K562 (cell line): ENCODE results near the gene RSPRY1. TPM values are rescaled to one million over a fixed set of nuclear protein-coding genes. Genes with fewer than 3 reads are reported as not detected.
A peak's percentile ranks its signal among the peaks of the same experiment; 100 is the strongest.

Source experiments
- CHD4 ChIP-seq: fragments of 200-600 bp; sonication (generic); IDR thresholded peaks from 3 replicates; pipeline ENCODE4 v1.6.1; 2012; ENCODE audit warnings: low read depth, mild to moderate bottlenecking, mixed read lengths, low read length, inconsistent platforms; ENCODE audit not compliant: insufficient read depth, insufficient replicate concordance, poor library complexity, severe bottlenecking
- CREB3L1 ChIP-seq: fragments of 450-650 bp; IDR thresholded peaks from 2 replicates; pipeline ENCODE4 v1.6.1; 2014; ENCODE audit warnings: low read depth, mild to moderate bottlenecking, moderate library complexity, borderline replicate concordance
- FOXA3 ChIP-seq, 2 experiments: fragments of 450-650 bp in 1 of 2; sonication (generic) in 1 of 2; formaldehyde crosslinking; IDR thresholded peaks in 1 of 2; conservative IDR thresholded peaks in 1 of 2; 2 replicates each; pipeline versions ENCODE4 v1.4.0 to v1.8.0; 2020 to 2022; ENCODE audit warnings: mild to moderate bottlenecking in 2 of 2, missing genetic modification reagents in 1 of 2
- FOXK1 ChIP-seq: sonication (generic); formaldehyde crosslinking; IDR thresholded peaks from 2 replicates; pipeline ENCODE4 v1.8.0; 2022; ENCODE audit warnings: missing genetic modification reagents, mild to moderate bottlenecking, borderline replicate concordance
- FUS ChIP-seq: fragments of 200-400 bp; formaldehyde crosslinking; optimal IDR thresholded peaks from 2 replicates; pipeline ENCODE3; 2017; ENCODE audit warnings: low read depth, low read length
- GATA2 ChIP-seq: sonication (generic); formaldehyde crosslinking; IDR thresholded peaks from 2 replicates; pipeline ENCODE4 v1.4.0; 2020; ENCODE audit warnings: mild to moderate bottlenecking, missing genetic modification reagents
- MAFG ChIP-seq: fragments of 450-650 bp; conservative IDR thresholded peaks from 2 replicates; pipeline ENCODE4 v1.6.1; 2016; ENCODE audit warnings: missing genetic modification characterization, missing compliant biosample characterization
- NR3C1 ChIP-seq: sonication (generic); formaldehyde crosslinking; IDR thresholded peaks from 2 replicates; pipeline ENCODE4 v1.8.1; 2022; ENCODE audit warnings: missing genetic modification reagents
- RAD21 ChIP-seq, 2 experiments: fragments of 250-450 bp in 1 of 2; fragments of 450-650 bp in 1 of 2; sonication (Bioruptor Pico) in 1 of 2; formaldehyde crosslinking in 1 of 2; IDR thresholded peaks in 1 of 2; conservative IDR thresholded peaks in 1 of 2; 2 replicates each; pipeline versions ENCODE4 v1.4.0 to v1.8.0; 2020 to 2022; ENCODE audit warnings: mild to moderate bottlenecking in 2 of 2, moderate library complexity in 1 of 2
- RBM15 ChIP-seq: fragments of 200-400 bp; formaldehyde crosslinking; IDR thresholded peaks from 2 replicates; pipeline ENCODE4 v1.6.1; 2018; ENCODE audit warnings: mild to moderate bottlenecking, low read length, moderate library complexity; ENCODE audit not compliant: insufficient read depth
- RNF2 ChIP-seq: sonication (generic); IDR thresholded peaks from 2 replicates; pipeline ENCODE4 v1.6.1; 2016
- SMAD1 ChIP-seq: fragments of 150-350 bp; IDR thresholded peaks from 2 replicates; pipeline ENCODE4 v1.6.1; 2014; ENCODE audit warnings: low read length, low read depth; ENCODE audit not compliant: partially characterized antibody
- TARDBP ChIP-seq: fragments of 450-650 bp; IDR thresholded peaks from 2 replicates; pipeline ENCODE4 v1.6.1; 2016
- TEAD4 ChIP-seq, 2 experiments: sonication (generic) in 1 of 2; formaldehyde crosslinking in 1 of 2; IDR thresholded peaks; 2 replicates each; pipeline versions ENCODE4 v1.6.1 to v1.8.0; 2012 to 2022; ENCODE audit warnings: borderline replicate concordance in 1 of 2, inconsistent platforms in 1 of 2, low read length in 1 of 2, mild to moderate bottlenecking in 1 of 2, missing genetic modification reagents in 1 of 2
- ZBTB17 ChIP-seq: fragments of 450-650 bp; formaldehyde crosslinking; IDR thresholded peaks from 2 replicates; pipeline ENCODE4 v1.4.0; 2020; ENCODE audit warnings: mild to moderate bottlenecking
- ZNF282 ChIP-seq: sonication (generic); formaldehyde crosslinking; IDR thresholded peaks from 2 replicates; pipeline ENCODE4 v1.8.1; 2023; ENCODE audit warnings: missing genetic modification reagents
- ZNF589 ChIP-seq: fragments of 200-800 bp; sonication (Bioruptor generic); IDR thresholded peaks from 2 replicates; pipeline ENCODE4 v1.6.1; 2016; ENCODE audit warnings: low read depth, missing genetic modification characterization, missing compliant biosample characterization
- polyA plus RNA-seq, 8 experiments: library from polyadenylated mRNA; depleted of rRNA in 4 of 8; stranded (reverse) in 5 of 8; unstranded in 3 of 8; fragments of >200 nt; fragmentation: Nextera tagmentation in 2 of 8; fragmentation: Illumina TruSeq in 1 of 8; extraction: Ambion mirVana in 2 of 8; extraction: Trizol in 1 of 8; gene quantifications; 2 replicates each; pipeline versions ENCODE4 v1.2.1 to v1.2.3, GENCODE V29; 2011 to 2014; ENCODE audit warnings: inconsistent platforms in 1 of 8, missing spikeins in 1 of 8
- total RNA-seq, 7 experiments: library from RNA; depleted of rRNA in 6 of 7; stranded (reverse); fragments of >200 nt in 6 of 7; fragmentation: Illumina TruSeq in 2 of 7; extraction: Trizol in 2 of 7; gene quantifications; 2 replicates each; pipeline versions ENCODE4 v1.2.1 to v1.2.3, GENCODE V29; 2011 to 2021; ENCODE audit warnings: low replicate concordance in 1 of 7
- TF ChIP-seq, protein P1 (sequence below): sonication (generic); formaldehyde crosslinking; IDR thresholded peaks from 2 replicates; pipeline ENCODE4 v1.4.0; 2020; ENCODE audit warnings: mild to moderate bottlenecking, missing genetic modification reagents
- TF ChIP-seq, protein P2 (sequence below): fragments of 450-650 bp; IDR thresholded peaks from 2 replicates; pipeline ENCODE4 v1.6.1; 2018; ENCODE audit not compliant: partially characterized antibody

The RSPRY1 gene
- total and polyA plus RNA-seq, 9 of the 15 experiments (the other 6 are each of a cell fraction or from before 2014, with no cell fraction given): 10.2 to 27.8 (median 20.8) TPM

DNA sequence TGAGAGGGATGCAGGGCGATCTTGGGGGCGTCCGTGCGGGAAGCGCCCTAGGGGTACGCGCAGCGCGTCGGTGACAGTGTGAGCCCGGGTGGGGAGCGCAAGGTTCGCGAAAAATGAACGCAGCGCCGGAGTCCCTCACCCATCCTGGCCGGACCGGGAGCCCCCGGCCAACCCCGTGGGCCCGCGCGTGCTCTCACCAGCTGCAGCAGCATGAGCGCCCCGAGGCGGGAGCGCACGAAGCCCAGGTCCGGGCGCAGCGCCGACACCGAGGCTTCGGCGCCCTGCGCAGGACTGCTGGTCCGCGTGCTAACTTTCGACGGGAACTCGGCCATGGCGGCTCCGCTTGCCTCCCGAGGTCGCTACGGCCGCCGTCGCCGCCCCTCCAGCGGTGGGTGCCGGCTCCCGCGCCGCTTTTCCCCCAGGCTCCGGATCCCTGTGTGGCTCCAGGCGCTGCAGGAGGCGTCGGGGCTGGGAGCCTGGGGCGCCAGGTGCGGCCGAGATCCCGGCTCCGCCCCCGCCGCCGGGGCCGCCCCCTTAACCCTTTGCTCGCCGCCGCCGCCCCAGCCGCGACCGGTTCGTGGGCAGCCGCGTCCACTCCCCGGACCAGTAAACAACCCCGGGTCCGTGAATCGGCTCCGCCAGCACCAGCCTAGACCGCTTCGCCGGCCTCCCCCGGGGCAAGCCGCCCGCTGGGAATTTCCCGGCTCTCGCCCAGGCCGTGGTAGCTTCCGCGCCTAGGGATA, 98.3 kb downstream of the RSPRY1 start, which contains the start of gene PLLP (continued):
- TF ChIP-seq FOXA3 (CRISPR knock-in tag; conservative IDR thresholded peaks at IDR 0.05 in 1 of 2, IDR thresholded peaks at IDR 0.05 in 1 of 2) (0 out of 4 replicates have a peak, but pooled peaks of 1 of the 2 experiments have one; percentile 43), MAFG (tag) (no peak), ZBTB17 (CRISPR knock-in tag) (peak; percentile 67; the same call in 1 of the 2 replicates), ZNF282 (CRISPR knock-in tag) (peak; percentile 97), RBM15 (no peak), FOXK1 (CRISPR knock-in tag) (peak; percentile 83; the same call in 1 of the 2 replicates), RAD21 (CRISPR knock-in tag; conservative IDR thresholded peaks at IDR 0.05 in 1 of 2, IDR thresholded peaks at IDR 0.05 in 1 of 2) (no peak), GATA2 (no peak), ZNF589 (CRISPR knock-in tag) (0 out of 2 replicates have a peak, but pooled peaks have one; percentile 25), TARDBP (peak; percentile 82), FUS (peak; percentile 69), CHD4 (peak; percentile 88), RNF2 (peak; percentile 62; the same call in 1 of the 2 replicates), TEAD4 (IDR thresholded peaks at IDR 0.05; ENCODE audit: low read length) (no peak), TEAD4 (CRISPR knock-in tag; IDR thresholded peaks at IDR 0.05; ENCODE audit: borderline replicate concordance) (peak; percentile 92), CREB3L1 (peak; percentile 68; the same call in 1 of the 2 replicates), NR3C1 (CRISPR knock-in tag) (peak; percentile 97), SMAD1 (no peak)
- TF ChIP-seq, protein P1, sequence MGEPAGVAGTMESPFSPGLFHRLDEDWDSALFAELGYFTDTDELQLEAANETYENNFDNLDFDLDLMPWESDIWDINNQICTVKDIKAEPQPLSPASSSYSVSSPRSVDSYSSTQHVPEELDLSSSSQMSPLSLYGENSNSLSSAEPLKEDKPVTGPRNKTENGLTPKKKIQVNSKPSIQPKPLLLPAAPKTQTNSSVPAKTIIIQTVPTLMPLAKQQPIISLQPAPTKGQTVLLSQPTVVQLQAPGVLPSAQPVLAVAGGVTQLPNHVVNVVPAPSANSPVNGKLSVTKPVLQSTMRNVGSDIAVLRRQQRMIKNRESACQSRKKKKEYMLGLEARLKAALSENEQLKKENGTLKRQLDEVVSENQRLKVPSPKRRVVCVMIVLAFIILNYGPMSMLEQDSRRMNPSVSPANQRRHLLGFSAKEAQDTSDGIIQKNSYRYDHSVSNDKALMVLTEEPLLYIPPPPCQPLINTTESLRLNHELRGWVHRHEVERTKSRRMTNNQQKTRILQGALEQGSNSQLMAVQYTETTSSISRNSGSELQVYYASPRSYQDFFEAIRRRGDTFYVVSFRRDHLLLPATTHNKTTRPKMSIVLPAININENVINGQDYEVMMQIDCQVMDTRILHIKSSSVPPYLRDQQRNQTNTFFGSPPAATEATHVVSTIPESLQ (CRISPR knock-in tag): peak; percentile 92; the same call in 1 of the 2 replicates
- TF ChIP-seq, protein P2, sequence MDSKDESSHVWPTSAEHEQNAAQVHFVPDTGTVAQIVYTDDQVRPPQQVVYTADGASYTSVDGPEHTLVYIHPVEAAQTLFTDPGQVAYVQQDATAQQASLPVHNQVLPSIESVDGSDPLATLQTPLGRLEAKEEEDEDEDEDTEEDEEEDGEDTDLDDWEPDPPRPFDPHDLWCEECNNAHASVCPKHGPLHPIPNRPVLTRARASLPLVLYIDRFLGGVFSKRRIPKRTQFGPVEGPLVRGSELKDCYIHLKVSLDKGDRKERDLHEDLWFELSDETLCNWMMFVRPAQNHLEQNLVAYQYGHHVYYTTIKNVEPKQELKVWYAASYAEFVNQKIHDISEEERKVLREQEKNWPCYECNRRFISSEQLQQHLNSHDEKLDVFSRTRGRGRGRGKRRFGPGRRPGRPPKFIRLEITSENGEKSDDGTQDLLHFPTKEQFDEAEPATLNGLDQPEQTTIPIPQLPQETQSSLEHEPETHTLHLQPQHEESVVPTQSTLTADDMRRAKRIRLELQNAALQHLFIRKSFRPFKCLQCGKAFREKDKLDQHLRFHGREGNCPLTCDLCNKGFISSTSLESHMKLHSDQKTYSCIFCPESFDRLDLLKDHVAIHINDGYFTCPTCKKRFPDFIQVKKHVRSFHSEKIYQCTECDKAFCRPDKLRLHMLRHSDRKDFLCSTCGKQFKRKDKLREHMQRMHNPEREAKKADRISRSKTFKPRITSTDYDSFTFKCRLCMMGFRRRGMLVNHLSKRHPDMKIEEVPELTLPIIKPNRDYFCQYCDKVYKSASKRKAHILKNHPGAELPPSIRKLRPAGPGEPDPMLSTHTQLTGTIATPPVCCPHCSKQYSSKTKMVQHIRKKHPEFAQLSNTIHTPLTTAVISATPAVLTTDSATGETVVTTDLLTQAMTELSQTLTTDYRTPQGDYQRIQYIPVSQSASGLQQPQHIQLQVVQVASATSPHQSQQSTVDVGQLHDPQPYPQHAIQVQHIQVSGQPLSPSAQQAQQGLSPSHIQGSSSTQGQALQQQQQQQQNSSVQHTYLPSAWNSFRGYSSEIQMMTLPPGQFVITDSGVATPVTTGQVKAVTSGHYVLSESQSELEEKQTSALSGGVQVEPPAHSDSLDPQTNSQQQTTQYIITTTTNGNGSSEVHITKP: peak; percentile 81
